Keratinocyte (primary cell): ENCODE measurements around the gene EFHD2.

Experiments used
- EZH2 ChIP-seq: IDR thresholded peaks from one replicate; pipeline ENCODE4 v1.6.1; 2012; ENCODE audit warnings: inconsistent platforms, mild to moderate bottlenecking, low read length, moderate library complexity
- TF ChIP-seq, protein P1 (sequence below), 3 experiments: IDR thresholded peaks in 1 of 3; conservative IDR thresholded peaks in 1 of 3; optimal IDR thresholded peaks in 1 of 3; 2 replicates in 2 of 3; 3 replicates in 1 of 3; pipeline versions ENCODE3 to v1.5.1; 2011; ENCODE audit warnings: low read length in 3 of 3, mild to moderate bottlenecking in 3 of 3, moderate library complexity in 2 of 3, control low read depth in 1 of 3, inconsistent platforms in 1 of 3; ENCODE audit not compliant: insufficient read depth in 2 of 3; ENCODE audit errors: extremely low read depth in 1 of 3

DNA sequence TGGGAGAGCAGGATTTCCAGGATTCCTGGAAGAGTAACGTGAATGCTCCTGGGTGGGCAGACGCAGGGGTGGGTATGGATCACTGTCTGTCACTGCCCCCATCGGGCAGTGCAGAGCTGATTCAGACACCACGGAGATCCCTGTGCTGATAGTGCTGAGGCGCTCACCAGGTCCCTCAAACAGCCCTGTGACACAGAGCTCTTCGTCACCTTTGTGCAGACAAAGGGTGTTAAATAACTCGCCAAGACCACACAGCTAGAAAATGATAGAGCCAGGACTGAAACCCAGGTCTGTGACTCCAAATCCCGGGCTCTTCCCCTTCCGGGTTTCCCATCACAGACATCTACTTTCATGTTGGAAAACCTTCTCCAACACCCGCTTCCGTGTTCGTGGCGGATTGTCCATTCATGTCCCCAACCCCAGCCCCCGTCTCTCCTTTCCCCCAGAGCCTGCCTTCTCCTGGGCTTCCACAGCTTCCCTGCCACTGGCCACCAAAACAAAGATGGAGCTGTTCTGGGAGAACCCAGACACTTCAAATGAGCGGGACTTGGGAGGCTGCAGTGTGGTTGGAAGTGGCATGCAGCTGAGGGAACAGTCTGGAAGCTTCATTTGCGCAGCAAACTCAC lies 2.6 kb downstream of the EFHD2 start:
- TF ChIP-seq, protein P1, sequence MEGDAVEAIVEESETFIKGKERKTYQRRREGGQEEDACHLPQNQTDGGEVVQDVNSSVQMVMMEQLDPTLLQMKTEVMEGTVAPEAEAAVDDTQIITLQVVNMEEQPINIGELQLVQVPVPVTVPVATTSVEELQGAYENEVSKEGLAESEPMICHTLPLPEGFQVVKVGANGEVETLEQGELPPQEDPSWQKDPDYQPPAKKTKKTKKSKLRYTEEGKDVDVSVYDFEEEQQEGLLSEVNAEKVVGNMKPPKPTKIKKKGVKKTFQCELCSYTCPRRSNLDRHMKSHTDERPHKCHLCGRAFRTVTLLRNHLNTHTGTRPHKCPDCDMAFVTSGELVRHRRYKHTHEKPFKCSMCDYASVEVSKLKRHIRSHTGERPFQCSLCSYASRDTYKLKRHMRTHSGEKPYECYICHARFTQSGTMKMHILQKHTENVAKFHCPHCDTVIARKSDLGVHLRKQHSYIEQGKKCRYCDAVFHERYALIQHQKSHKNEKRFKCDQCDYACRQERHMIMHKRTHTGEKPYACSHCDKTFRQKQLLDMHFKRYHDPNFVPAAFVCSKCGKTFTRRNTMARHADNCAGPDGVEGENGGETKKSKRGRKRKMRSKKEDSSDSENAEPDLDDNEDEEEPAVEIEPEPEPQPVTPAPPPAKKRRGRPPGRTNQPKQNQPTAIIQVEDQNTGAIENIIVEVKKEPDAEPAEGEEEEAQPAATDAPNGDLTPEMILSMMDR (optimal IDR thresholded peaks at IDR 0.05 in 1 of 3, IDR thresholded peaks at IDR 0.05 in 1 of 3, conservative IDR thresholded peaks at IDR 0.05 in 1 of 3; ENCODE audit: extremely low read depth in 1 of 3, insufficient read depth in 2 of 3, low read length in 3 of 3) = no peak
- TF ChIP-seq EZH2 = no peak
